ENCODE results near the gene OR2V1.

DNA sequence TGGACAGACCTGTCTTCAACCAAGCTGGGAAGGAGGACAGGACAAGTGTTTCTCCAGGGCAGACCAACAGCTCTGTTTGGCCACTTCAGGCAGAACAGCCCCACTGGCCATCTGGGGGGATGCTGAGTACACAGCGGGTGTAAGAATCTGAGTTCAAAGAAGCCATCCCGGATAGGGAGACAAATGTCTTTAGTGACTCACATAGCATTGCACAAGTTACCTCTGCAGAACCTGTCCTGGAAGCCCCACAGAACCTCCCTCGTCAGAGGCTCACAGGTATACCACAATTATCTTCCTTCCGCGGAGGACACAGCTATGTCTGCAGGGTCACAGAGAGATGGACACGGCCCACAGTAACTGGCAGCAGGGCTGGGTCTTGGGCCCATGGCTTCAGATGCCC, 18.4 kb upstream of the OR2V1 start:
- TF ChIP-seq, protein P1, sequence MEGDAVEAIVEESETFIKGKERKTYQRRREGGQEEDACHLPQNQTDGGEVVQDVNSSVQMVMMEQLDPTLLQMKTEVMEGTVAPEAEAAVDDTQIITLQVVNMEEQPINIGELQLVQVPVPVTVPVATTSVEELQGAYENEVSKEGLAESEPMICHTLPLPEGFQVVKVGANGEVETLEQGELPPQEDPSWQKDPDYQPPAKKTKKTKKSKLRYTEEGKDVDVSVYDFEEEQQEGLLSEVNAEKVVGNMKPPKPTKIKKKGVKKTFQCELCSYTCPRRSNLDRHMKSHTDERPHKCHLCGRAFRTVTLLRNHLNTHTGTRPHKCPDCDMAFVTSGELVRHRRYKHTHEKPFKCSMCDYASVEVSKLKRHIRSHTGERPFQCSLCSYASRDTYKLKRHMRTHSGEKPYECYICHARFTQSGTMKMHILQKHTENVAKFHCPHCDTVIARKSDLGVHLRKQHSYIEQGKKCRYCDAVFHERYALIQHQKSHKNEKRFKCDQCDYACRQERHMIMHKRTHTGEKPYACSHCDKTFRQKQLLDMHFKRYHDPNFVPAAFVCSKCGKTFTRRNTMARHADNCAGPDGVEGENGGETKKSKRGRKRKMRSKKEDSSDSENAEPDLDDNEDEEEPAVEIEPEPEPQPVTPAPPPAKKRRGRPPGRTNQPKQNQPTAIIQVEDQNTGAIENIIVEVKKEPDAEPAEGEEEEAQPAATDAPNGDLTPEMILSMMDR (IDR thresholded peaks at IDR 0.05; ENCODE audit: insufficient read depth, low read length) = no peak
- TF ChIP-seq, protein P2, sequence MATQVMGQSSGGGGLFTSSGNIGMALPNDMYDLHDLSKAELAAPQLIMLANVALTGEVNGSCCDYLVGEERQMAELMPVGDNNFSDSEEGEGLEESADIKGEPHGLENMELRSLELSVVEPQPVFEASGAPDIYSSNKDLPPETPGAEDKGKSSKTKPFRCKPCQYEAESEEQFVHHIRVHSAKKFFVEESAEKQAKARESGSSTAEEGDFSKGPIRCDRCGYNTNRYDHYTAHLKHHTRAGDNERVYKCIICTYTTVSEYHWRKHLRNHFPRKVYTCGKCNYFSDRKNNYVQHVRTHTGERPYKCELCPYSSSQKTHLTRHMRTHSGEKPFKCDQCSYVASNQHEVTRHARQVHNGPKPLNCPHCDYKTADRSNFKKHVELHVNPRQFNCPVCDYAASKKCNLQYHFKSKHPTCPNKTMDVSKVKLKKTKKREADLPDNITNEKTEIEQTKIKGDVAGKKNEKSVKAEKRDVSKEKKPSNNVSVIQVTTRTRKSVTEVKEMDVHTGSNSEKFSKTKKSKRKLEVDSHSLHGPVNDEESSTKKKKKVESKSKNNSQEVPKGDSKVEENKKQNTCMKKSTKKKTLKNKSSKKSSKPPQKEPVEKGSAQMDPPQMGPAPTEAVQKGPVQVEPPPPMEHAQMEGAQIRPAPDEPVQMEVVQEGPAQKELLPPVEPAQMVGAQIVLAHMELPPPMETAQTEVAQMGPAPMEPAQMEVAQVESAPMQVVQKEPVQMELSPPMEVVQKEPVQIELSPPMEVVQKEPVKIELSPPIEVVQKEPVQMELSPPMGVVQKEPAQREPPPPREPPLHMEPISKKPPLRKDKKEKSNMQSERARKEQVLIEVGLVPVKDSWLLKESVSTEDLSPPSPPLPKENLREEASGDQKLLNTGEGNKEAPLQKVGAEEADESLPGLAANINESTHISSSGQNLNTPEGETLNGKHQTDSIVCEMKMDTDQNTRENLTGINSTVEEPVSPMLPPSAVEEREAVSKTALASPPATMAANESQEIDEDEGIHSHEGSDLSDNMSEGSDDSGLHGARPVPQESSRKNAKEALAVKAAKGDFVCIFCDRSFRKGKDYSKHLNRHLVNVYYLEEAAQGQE (IDR thresholded peaks at IDR 0.05; ENCODE audit: insufficient replicate concordance, low read depth) = no peak
- TF ChIP-seq POLR2AphosphoS5 (IDR thresholded peaks at IDR 0.05; ENCODE audit: low read depth) = no peak

Data from HL-60 (cell line).